Measurements from ENCODE around the gene TBC1D2.
"Not testable (repeated sequence)": the region's sequence is repeated elsewhere in the genome, so short reads cannot be mapped to it uniquely, and the experiment has no call there.

Gene TBC1D2

GRCh38 chr9:98178874-98179850 is 76.3 kb downstream of the TBC1D2 start:
- Mint-ChIP-seq H3K27me3 (no peaks in the 10 kb centered on the region), H3K27ac (no peak overlapping the region), H3K36me3 (no peaks in the 10 kb centered on the region), H3K4me3 (no peak overlapping the region), H3K9me3 (no peaks in the 10 kb centered on the region), H3K4me1 (no peaks in the 10 kb centered on the region)
- ATAC-seq (replicated peaks): no peak
- DNase-seq: no peak

DNA sequence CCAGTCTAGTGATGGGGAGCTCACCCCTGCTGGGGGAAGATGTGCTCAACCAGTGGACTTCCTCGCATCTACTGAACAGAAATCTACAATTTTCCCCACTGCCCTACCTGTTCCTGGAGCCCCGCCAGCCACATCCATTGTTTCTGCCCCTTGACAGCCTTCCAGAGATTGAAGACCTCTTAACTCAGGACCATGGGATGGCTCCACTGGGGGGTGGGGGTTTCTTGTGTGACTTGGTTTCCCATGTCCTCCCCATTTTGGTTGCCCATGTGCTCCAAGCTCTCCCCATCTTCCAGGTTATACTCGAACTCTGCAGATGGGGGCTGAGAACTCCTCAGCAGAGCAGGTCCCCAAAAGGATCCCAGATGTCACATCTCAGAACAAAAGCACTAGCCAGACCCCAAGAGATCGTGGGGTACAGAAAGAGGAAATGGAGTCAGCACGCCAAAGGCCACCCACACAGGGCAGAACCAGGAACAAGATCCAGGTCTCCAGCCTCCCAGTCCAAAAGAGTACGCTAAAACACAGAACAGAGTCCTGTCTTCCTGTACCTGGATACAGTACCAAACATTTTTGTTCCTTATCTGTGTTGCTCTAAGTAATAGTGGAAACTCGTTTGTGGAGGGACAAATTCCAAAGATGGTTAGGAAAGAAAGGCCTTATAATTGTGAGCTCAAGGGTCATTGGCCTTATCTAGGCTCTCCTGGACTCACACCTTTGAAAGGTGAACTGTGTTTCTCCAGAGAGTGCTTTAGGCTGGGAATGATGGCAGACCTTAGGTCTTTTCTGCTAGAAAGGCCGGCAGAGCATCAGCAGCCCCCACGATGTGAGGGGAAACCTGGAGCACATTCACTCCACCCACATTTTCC is 78.8 kb downstream of the TBC1D2 start:
- peaks cover 0 to 7% of the 10 kb centered on the region in 2 donors for H3K27me3 Mint-ChIP-seq
- peaks cover 0 to 2% of the 10 kb centered on the region in 2 donors for H3K4me1 Mint-ChIP-seq
- no peak overlapping the region for H3K4me3 Mint-ChIP-seq
- H3K9me3 Mint-ChIP-seq: no peaks in the 10 kb centered on the region
- no peak overlapping the region for H3K27ac Mint-ChIP-seq
- ATAC-seq (replicated peaks) (no peak), DNase-seq (no peak)
- H3K36me3 Mint-ChIP-seq: peaks cover 0 to 3% of the 10 kb centered on the region in 2 donors

GRCh38 chr9:98175762-98176161 is 79.7 kb downstream of the TBC1D2 start:
- no peak overlapping the region for H3K27ac Mint-ChIP-seq
- H3K4me1 Mint-ChIP-seq: peaks cover 0 to 2% of the 10 kb centered on the region in 2 donors
- H3K27me3 Mint-ChIP-seq: peaks cover 7 to 15% of the 10 kb centered on the region in 2 donors
- no peak overlapping the region for H3K4me3 Mint-ChIP-seq
- ATAC-seq (replicated peaks) (no peak), DNase-seq (no peak)
- no peaks in the 10 kb centered on the region for H3K9me3 Mint-ChIP-seq
- H3K36me3 Mint-ChIP-seq: peaks cover 0 to 3% of the 10 kb centered on the region in 2 donors

GRCh38 chr9:98175028-98175569 is 80.3 kb downstream of the TBC1D2 start:
- ATAC-seq (replicated peaks): no peak
- no peak for DNase-seq
- peaks cover 7 to 15% of the 10 kb centered on the region in 2 donors for H3K27me3 Mint-ChIP-seq
- no peak overlapping the region for H3K4me3 Mint-ChIP-seq
- H3K27ac Mint-ChIP-seq: no peak overlapping the region
- peaks cover 0 to 2% of the 10 kb centered on the region in 2 donors for H3K4me1 Mint-ChIP-seq
- no peaks in the 10 kb centered on the region for H3K9me3 Mint-ChIP-seq
- H3K36me3 Mint-ChIP-seq: peaks cover 0 to 3% of the 10 kb centered on the region in 2 donors

- H3K27me3 Mint-ChIP-seq: peaks cover 7 to 15% of the 10 kb centered on the region in 2 donors
- not testable (repeated sequence) for ATAC-seq (replicated peaks); H3K9me3 Mint-ChIP-seq; H3K27ac Mint-ChIP-seq; H3K4me3 Mint-ChIP-seq; H3K36me3 Mint-ChIP-seq; DNase-seq; H3K4me1 Mint-ChIP-seq
Measured at GRCh38 chr9:98174502-98174918, 80.9 kb downstream of the TBC1D2 start.

DNA sequence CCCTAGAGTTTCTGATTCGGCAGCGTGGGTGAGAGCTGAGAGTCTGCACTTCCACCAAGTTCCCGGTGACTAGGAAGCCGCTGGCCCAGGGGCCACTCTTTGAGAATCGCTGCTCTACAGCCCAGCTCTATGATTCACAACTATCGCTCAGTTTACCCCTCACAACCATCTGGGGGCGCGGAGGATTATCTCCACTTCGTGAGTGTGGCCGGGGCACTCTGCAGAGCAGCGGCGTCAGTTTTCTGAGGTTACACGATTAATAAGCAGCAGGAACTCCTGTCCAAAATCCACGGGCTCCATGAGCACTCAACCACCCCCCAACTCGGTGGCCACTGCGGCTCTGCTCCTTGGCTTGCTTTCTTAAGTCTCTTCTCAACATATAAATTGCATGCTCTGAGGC is 82.3 kb downstream of the TBC1D2 start:
- no peak overlapping the region for H3K4me3 Mint-ChIP-seq
- DNase-seq (no peak), ATAC-seq (replicated peaks) (no peak)
- peaks cover 7 to 15% of the 10 kb centered on the region in 2 donors for H3K27me3 Mint-ChIP-seq
- no peaks in the 10 kb centered on the region for H3K9me3 Mint-ChIP-seq
- peaks cover 0 to 3% of the 10 kb centered on the region in 2 donors for H3K4me1 Mint-ChIP-seq
- H3K27ac Mint-ChIP-seq: no peak overlapping the region
- peaks cover 0 to 3% of the 10 kb centered on the region in 2 donors for H3K36me3 Mint-ChIP-seq

GRCh38 chr9:98172604-98173003 is 82.8 kb downstream of the TBC1D2 start:
- Mint-ChIP-seq H3K36me3 (peaks cover 0 to 3% of the 10 kb centered on the region in 2 donors), H3K4me3 (no peak overlapping the region)

DNA sequence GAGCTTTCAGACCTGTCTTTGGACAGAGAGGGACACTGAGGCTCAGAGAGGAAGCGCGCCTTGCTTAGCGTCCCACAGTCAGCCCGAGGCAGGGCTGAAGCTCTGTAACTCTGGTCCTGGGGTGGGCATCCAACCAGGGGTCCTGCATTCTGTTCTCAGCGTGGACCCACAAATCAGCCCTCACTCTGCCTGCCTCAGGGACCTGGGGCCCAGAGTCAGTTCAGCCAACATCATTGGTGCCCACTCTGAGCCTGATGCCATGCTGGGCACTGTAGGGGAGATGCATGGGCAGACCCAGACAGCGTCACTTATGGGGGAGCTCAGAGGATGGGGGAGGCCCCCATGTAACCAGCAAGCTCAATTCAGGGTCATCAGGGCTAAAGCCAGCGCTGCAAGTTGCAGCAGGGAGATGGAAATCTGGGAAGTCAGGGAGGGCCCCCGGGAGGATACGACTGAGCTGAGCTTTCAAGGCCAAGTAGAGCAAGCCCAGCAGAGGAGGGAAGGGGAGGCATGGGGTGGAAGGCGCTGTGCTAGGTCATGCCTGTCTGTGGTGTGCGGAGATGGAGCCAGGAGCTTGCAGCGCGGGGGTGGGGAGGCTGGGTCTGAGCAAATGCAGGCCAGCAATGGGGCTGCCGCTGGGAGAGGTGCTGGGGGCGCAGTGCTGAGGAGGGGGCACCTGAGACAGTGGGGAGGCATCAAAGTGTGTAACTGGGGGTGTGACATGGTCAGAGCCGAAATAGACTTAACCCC is 84.1 kb downstream of the TBC1D2 start:
- H3K4me1 Mint-ChIP-seq: peaks cover 0 to 3% of the 10 kb centered on the region in 2 donors
- DNase-seq (no peak), ATAC-seq (replicated peaks) (no peak)
- H3K36me3 Mint-ChIP-seq: peaks cover 0 to 3% of the 10 kb centered on the region in 2 donors
- H3K27me3 Mint-ChIP-seq: peaks cover 7 to 15% of the 10 kb centered on the region in 2 donors
- peak overlapping the region; percentile 9 for H3K27ac Mint-ChIP-seq
- H3K4me3 Mint-ChIP-seq: no peak overlapping the region
- no peaks in the 10 kb centered on the region for H3K9me3 Mint-ChIP-seq

More at GRCh38 chr9:98172604-98173003, 82.8 kb downstream of the TBC1D2 start:
- Mint-ChIP-seq H3K27ac (no peak overlapping the region), H3K27me3 (peaks cover 7 to 15% of the 10 kb centered on the region in 2 donors), H3K9me3 (no peaks in the 10 kb centered on the region), H3K4me1 (peaks cover 0 to 3% of the 10 kb centered on the region in 2 donors)
- DNase-seq: no peak
- ATAC-seq (replicated peaks): no peak

DNA sequence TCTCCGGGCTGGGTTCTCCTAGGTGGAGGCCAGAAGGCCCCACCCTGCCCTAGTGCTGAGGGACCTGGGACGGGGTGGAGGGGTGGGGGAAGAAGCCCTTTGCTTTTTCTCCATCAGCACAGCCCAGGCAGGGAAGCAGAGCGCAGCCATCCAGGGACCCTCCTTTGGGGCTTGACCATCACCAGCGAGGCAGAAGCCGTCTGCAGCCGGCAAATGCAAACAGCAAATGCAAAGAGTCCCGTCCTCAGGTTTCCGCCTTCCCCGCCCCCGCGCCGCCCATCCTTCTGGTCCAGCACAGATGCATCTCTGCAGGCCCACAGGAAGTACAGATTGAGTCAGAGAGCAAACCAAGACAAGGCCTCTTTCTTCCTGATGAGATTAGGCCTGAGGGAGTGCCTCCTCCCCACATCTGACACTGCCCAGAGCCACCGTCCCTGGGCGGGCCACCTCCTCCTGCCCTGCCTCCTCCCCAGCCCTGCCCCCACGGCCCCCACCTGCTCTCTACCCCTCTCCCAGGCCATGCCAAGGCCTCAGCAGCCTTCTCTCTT is 86.4 kb downstream of the TBC1D2 start:
- DNase-seq (no peak), ATAC-seq (replicated peaks) (peak; percentile 33 to 86)
- peak overlapping the region; percentile 83 for H3K27ac Mint-ChIP-seq
- peaks cover 0 to 3% of the 10 kb centered on the region in 2 donors for H3K4me1 Mint-ChIP-seq
- H3K36me3 Mint-ChIP-seq: peaks cover 0 to 3% of the 10 kb centered on the region in 2 donors
- H3K4me3 Mint-ChIP-seq: no peak overlapping the region
- H3K27me3 Mint-ChIP-seq: peaks cover 7 to 15% of the 10 kb centered on the region in 2 donors
- H3K9me3 Mint-ChIP-seq: no peaks in the 10 kb centered on the region

DNA sequence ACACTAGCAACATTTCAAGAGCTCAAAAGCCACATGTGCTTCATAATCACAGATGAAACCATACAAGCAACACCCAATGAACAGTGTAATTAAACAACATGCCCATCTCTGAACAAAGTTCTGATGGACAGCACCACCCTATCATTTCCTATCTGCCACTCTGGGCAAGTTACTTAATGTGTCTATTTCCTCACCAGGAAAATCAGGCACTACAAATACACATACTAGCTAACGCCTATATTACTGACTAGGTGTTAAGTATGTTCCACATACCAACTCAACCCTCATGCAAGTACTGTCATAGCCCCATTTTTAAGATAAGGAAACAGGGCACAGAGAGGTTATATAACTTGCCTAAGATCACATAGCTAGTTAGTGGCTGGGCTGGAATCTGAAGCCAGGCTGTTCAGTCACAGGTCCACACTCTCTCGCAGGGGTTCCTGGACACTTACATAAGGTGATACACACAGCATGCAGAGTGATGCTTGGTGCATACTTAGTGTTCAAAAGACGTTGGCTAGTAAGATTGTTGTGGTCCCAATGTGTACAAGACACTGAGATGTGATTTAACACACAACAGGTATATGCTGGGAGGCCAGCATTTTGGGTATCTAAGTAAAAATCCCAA is 87.2 kb downstream of the TBC1D2 start:
- no peak for DNase-seq
- no peaks in the 10 kb centered on the region for H3K36me3 Mint-ChIP-seq
- H3K4me3 Mint-ChIP-seq: no peak overlapping the region
- H3K9me3 Mint-ChIP-seq: no peaks in the 10 kb centered on the region
- H3K4me1 Mint-ChIP-seq: peaks cover 0 to 2% of the 10 kb centered on the region in 2 donors
- H3K27me3 Mint-ChIP-seq: peaks cover 7 to 15% of the 10 kb centered on the region in 2 donors
- ATAC-seq (replicated peaks): no peak
- no peak overlapping the region for H3K27ac Mint-ChIP-seq

DNA sequence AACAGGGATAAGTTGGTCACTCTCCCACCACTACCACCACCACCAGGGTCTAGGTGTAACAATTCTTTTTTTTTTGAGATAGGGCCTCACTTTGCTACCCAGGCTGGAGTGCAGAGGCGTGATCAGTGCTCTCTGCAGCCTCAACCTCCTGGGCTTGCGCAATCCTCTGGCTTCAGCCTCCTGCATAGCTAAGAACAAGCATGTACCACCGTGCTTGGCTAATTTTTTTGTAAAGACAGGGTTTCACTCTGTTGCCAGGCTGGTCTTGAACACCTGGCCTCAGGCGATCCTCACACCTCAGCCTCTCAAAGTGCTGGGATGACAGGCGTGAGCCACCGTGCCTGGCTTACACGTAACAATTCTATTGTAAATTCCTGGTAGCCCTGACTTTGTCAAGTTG is 90.5 kb downstream of the TBC1D2 start:
- Mint-ChIP-seq H3K27me3 (peaks cover 0 to 2% of the 10 kb centered on the region in 2 donors), H3K4me3 (no peak overlapping the region), H3K36me3 (no peaks in the 10 kb centered on the region), H3K4me1 (peaks cover 0 to 2% of the 10 kb centered on the region in 2 donors), H3K27ac (no peak overlapping the region), H3K9me3 (no peaks in the 10 kb centered on the region)
- ATAC-seq (replicated peaks) (no peak), DNase-seq (no peak)

DNA sequence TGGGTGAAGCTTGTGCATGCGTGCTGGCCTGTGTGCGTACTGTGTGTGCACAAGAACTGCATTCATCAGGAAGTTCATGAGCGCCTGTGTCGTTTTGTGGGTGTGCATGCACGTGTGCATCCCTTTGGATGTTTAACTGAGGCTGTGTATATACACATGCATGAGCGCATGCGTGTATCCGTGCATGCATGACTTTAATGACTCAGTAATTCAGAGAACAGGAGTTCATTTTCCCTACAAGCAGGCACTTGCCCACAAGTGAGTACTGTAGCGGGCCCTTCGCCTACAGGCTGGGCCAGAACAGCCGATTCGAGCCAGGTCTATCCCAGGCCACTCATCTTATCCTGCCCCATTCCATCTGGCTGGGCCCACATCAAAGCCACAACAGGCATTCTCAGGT is 92.8 kb downstream of the TBC1D2 start:
- ATAC-seq (replicated peaks) (no peak), DNase-seq (no peak)
- Mint-ChIP-seq H3K36me3 (no peaks in the 10 kb centered on the region), H3K27ac (no peak overlapping the region), H3K27me3 (peaks cover 0 to 8% of the 10 kb centered on the region in 2 donors), H3K4me3 (no peak overlapping the region), H3K4me1 (no peaks in the 10 kb centered on the region), H3K9me3 (no peaks in the 10 kb centered on the region)

DNA sequence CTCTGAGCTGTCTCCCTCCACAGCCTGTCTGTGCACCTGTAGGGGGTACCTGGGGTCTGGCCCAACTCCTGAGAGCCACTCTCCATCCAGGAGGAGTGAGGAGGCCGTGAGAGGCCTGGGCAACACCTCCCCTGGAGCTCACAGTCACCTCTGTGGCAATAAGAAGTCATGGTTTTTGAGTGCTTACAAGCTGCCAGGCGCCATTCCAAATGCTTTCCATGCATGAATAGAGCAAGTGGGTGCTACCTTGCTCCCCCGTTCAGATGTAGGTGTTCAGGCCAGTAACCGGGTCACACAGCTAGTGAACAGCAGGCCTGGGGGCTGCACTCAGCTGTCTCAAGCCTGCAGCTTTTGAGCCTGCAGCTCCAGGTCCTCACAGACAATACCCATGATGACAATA is 93.6 kb downstream of the TBC1D2 start:
- no peak for DNase-seq
- Mint-ChIP-seq H3K27me3 (peaks cover 0 to 8% of the 10 kb centered on the region in 2 donors), H3K9me3 (no peaks in the 10 kb centered on the region), H3K36me3 (no peaks in the 10 kb centered on the region), H3K4me3 (no peak overlapping the region), H3K4me1 (no peaks in the 10 kb centered on the region), H3K27ac (no peak overlapping the region)
- no peak for ATAC-seq (replicated peaks)

Data from stimulated activated naive B cell treated with anti-CD40 and anti-IgM and Interleukin-4, amounts not matched to agents 10 μg/mL and 1 μg/mL and 100 μg/mL, for 72 hours (primary cell).